Activated T-helper 17 cell treated with anti-CD3 and anti-CD28 coated beads, Interleukin-2, amount 50 U/mL, for 72 hours (primary cell): ENCODE measurements around the gene HYLS1. TPM values are rescaled to one million over a fixed set of nuclear protein-coding genes. Genes with fewer than 3 reads are reported as not detected.
"Not testable (repeated sequence)": the region's sequence is repeated elsewhere in the genome, so short reads cannot be mapped to it uniquely, and the experiment has no call there.

Source experiments
- ATAC-seq: fragments of 150-1000 bp; cut with Tn5 transposase; replicated peaks from 2 replicates; pipeline ENCODE4 v1.10.0; 2021; ENCODE audit warnings: mild to moderate bottlenecking, moderate library complexity
- H3K27ac Mint-ChIP-seq: one replicate; pipeline ENCODE4 v1.8.0; 2022; ENCODE audit warnings: mixed read lengths
- H3K27me3 Mint-ChIP-seq: one replicate; pipeline ENCODE4 v1.8.0; 2022; ENCODE audit warnings: mixed read lengths
- H3K36me3 Mint-ChIP-seq: one replicate; pipeline ENCODE4 v1.8.0; 2022; ENCODE audit warnings: low read depth, mild to moderate bottlenecking, mixed read lengths
- H3K4me1 Mint-ChIP-seq: one replicate; pipeline ENCODE4 v1.8.0; 2022; ENCODE audit warnings: mixed read lengths
- H3K4me3 Mint-ChIP-seq: one replicate; pipeline ENCODE4 v1.8.0; 2022; ENCODE audit warnings: mild to moderate bottlenecking, mixed read lengths
- H3K9me3 Mint-ChIP-seq: one replicate; pipeline ENCODE4 v1.8.0; 2022; ENCODE audit warnings: mixed read lengths
- total RNA-seq, 2 donors: library from RNA; stranded (reverse); gene quantifications; one replicate each; pipeline ENCODE4 v1.2.3, GENCODE V29; 2022

Gene HYLS1, protein sequence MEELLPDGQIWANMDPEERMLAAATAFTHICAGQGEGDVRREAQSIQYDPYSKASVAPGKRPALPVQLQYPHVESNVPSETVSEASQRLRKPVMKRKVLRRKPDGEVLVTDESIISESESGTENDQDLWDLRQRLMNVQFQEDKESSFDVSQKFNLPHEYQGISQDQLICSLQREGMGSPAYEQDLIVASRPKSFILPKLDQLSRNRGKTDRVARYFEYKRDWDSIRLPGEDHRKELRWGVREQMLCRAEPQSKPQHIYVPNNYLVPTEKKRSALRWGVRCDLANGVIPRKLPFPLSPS
- total RNA-seq: 1 to 10 TPM; 7.7 to 9.2 TPM

DNA sequence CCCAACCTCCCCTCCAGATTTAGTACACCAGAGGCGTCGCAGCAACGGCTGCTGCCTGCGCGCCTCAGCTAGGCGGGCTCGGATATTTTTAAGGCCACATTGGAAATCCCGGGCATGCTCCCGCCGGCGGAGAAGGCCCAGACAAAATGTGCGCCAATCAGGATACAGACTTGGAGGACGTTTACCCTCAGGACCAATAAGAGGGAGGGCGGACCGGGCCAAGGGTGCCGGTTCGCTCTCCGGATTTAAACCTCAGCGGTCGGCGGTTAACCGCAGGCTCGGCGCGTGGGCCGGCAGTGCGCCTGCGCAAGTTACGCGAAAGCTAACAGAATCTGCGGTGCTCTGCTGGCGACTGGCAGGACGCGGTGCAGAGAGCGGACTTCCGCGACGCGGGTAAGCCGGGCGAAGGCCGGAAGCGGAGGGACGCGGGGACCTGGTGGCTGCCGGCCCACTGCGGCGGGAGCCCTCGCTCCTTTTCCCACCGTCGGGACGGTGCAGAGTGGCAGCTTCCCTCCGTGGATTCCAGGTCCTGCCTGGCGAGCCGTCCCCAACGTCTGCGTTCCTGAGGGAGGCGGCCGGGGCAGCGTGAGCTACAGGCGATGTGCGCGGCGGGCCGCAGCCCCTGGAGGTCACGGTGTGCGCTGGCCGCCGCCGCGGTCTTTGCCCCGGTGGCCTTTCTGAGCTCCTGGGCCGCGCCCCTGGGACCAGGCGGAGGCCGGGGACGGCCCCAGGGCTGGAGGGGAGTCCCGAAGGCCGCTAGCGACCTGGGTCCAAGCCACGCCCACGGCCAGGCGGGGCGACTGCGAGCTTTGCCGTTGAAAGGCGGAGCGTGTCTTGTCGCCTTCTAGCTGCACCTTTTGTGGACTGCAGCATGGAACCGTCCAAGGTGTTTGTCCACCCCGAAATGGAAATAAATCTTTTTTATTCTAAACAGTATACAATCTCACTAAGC is at the start of gene HYLS1:
Gene HYLS1, plus strand, starts transcription at position 296 of the 952 bp plus-strand sequence. CDS start 11,701 bp downstream, outside the sequence.
- Mint-ChIP-seq H3K36me3 (peaks cover 24% of the 10 kb centered on the region), H3K27ac (peak within 1 kb of the TSS; percentile 98), H3K27me3 (no peaks in the 10 kb centered on the region), H3K4me3 (peak within 1 kb of the TSS; percentile 95), H3K4me1 (peaks cover 12% of the 10 kb centered on the region), H3K9me3 (no peaks in the 10 kb centered on the region)
- peak; percentile 90 for ATAC-seq

DNA sequence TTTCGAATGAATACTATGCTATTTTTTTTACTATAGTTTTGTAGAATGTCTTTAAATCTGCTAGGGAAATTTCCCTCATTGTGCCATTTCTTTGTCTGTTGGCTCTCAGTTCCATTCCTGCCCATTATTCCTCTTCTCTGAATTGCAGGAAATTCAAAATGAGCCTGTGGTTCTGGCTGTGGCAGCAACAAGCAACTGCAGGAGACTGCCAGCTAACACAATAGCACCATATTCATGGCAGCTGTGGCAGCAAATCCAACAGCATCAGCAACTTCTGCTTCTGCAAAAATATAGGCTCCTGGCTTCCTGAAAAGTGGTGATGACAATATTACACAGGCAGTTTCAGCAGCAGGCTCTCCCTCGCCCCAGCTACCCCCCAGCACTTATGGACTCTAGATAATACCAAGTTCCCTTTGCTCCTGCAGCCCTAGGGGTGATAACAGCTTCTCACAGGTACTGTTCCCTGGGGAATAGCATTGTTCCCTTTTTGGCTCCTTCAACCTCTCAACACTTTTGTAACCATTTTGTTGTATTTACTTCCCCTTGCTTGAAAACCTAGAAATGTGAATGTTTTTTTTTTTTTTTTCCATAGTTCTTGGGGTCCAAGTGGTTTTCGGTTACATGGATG is 45.0 kb upstream of the HYLS1 start:
- Mint-ChIP-seq H3K27ac (no peak overlapping the region), H3K4me1 (no peaks in the 10 kb centered on the region), H3K27me3 (peaks cover 5% of the 10 kb centered on the region), H3K36me3 (peaks cover 7% of the 10 kb centered on the region), H3K9me3 (peaks cover 16% of the 10 kb centered on the region), H3K4me3 (no peak overlapping the region)
- no peak for ATAC-seq

DNA sequence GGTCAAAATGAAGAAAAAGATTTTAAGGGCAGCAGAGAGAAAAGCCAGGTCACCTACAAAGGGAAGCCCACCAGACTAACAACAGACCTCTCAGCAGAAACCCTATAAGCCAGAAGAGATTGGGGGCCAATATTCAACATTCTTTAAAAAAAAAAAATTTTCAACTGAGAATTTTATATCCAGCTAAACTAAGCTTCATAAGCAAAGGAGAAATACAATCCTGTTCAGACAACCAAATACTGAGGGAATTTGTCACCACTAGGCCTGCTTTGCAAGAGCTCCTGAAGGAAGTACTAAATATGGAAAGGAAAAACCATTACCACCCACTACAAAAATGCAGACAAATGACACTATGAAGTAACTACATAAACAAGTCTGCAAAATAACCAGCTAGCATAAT is 41.3 kb upstream of the HYLS1 start:
- Mint-ChIP-seq H3K9me3 (peaks cover 16% of the 10 kb centered on the region), H3K27ac (no peak overlapping the region), H3K4me3 (no peak overlapping the region), H3K27me3 (no peaks in the 10 kb centered on the region), H3K4me1 (no peaks in the 10 kb centered on the region), H3K36me3 (peaks cover 7% of the 10 kb centered on the region)
- ATAC-seq: no peak

DNA sequence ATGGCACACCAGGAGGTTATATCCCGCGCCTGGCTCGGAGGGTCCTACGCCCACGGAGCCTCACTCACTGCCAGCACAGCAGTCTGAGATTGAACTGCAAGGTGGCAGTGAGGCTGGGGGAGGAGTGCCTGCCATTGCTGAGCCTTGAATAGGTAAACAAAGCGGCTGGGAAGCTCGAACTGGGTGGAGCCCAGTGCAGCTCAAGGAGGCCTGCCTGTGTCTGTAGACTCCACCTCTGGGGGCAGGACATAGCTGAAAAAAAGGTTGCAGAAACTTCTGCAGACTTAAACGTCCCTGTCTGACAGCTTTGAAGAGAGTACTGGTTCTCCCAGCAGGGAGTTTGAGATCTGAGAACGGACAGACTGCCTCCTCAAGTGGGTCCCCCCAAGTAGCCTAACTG is 29.8 kb upstream of the HYLS1 start:
- not testable (repeated sequence) for H3K27ac Mint-ChIP-seq, ATAC-seq, H3K9me3 Mint-ChIP-seq, H3K36me3 Mint-ChIP-seq, H3K4me3 Mint-ChIP-seq, H3K4me1 Mint-ChIP-seq, H3K27me3 Mint-ChIP-seq

DNA sequence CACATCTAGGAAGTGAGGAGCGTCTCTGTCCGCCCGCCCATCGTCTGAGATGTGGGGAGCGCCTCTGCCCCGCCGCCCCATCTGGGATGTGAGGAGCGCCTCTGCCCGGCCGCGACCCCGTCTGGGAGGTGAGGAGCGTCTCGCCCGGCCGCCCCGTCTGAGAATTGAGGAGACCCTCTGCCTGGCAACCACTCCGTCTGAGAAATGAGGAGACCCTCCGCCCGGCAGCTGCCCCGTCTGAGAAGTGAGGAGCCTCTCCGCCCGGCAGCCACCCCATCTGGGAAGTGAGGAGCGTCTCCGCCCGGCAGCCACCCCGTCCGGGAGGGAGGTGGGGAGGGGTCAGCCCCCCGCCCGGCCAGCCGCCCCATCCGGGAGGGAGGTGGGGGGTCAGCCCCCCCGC is 24.7 kb upstream of the HYLS1 start:
- H3K27ac Mint-ChIP-seq, H3K4me1 Mint-ChIP-seq, H3K4me3 Mint-ChIP-seq, H3K9me3 Mint-ChIP-seq, H3K36me3 Mint-ChIP-seq, H3K27me3 Mint-ChIP-seq, ATAC-seq: not testable (repeated sequence)

DNA sequence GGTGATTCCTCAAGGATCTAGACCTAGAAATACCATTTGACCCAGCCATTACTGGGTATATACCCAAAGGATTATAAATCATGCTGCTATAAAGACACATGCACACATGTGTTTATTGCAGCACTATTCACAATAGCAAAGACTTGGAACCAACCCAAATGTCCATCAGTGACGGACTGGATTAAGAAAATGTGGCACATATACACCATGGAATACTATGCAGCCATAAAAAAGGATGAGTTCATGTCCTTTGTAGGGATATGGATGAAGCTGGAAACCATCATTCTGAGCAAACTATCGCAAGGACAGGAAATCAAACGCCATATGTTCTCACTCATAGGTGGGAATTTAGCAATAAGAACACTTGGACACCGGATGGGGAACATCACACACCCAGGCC is 22.1 kb upstream of the HYLS1 start:
- not testable (repeated sequence) for H3K27ac Mint-ChIP-seq, ATAC-seq, H3K27me3 Mint-ChIP-seq, H3K4me1 Mint-ChIP-seq, H3K9me3 Mint-ChIP-seq, H3K36me3 Mint-ChIP-seq, H3K4me3 Mint-ChIP-seq

DNA sequence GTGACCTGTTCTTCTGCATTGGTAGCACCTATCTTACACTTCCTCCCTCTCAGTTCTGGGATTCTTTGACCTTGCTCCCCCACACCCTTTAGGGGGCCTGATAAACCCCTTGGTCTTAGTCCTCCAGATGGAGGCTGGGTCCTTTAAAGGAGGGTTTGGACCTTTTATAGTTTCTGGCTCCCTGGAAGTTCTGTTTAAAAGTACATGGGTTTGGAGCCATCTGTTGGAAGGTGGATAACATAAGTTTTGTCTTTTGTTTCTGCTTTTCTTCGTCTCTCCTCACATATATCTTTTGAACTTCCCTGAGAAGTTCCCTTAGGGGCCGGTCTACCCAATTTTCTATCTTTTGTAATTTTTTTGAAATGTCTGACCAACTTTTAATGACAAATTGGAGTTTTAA is 17.9 kb upstream of the HYLS1 start:
- H3K27ac Mint-ChIP-seq: no peak overlapping the region
- no peaks in the 10 kb centered on the region for H3K27me3 Mint-ChIP-seq
- no peaks in the 10 kb centered on the region for H3K4me1 Mint-ChIP-seq
- H3K36me3 Mint-ChIP-seq: no peaks in the 10 kb centered on the region
- ATAC-seq: no peak
- no peak overlapping the region for H3K4me3 Mint-ChIP-seq
- no peaks in the 10 kb centered on the region for H3K9me3 Mint-ChIP-seq

DNA sequence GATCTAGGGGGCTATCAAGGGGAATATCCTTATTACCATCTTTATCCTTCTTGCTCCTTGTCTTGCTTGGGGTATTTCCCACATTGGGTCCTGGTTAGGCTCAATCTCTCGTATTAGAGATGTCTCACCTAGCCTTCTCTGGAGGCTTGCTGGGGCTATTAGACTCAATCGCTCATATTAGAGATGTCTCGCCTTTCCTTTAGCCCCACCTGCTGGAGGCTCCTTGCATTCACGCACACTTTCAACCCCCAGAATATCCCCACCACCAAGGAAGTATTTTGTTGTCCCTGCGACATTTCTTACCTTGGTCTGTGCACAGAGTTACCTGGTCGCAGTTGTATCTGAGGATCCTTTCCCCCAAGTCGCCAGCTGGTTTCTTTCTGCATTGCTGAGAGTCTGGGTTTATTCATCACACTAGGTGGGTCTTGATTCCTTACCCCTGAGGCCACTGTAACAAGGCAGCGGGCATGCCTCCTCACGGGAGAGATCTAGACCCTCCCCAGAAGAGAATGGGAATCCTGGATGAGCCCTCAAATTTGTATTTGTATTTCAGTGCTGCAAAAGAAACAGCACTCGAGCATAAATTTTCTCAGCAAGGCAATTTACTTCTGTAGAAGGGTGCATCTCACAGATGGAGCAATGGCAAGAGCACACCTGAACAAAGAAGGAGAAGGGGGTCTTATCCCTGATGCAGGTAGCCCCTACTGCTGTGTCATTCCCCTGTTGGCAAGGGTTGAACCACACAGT is 15.9 kb upstream of the HYLS1 start:
- Mint-ChIP-seq H3K4me3 (no peak overlapping the region), H3K4me1 (no peaks in the 10 kb centered on the region), H3K27ac (no peak overlapping the region), H3K36me3 (no peaks in the 10 kb centered on the region), H3K27me3 (no peaks in the 10 kb centered on the region), H3K9me3 (no peaks in the 10 kb centered on the region)
- ATAC-seq: peak; percentile 42

DNA sequence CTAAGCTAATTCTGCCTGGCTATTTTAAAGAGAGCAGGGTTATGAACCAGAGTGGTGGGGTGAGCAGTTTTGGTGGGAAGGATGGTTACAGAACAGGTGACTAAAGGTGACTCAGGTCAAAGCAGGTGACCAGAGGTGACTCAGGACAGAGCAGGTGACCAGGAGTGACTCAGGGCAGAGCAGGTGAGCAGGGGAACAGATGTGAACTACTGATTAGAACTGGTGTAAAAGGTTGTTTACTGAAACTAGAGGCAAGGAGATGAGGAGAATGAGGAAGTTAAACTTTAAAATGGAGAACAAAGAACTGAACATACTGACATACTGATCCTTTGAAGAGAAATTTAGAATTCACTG is 15.4 kb upstream of the HYLS1 start:
- no peaks in the 10 kb centered on the region for H3K4me1 Mint-ChIP-seq
- no peak overlapping the region for H3K4me3 Mint-ChIP-seq
- no peaks in the 10 kb centered on the region for H3K27me3 Mint-ChIP-seq
- no peak overlapping the region for H3K27ac Mint-ChIP-seq
- no peaks in the 10 kb centered on the region for H3K36me3 Mint-ChIP-seq
- H3K9me3 Mint-ChIP-seq: no peaks in the 10 kb centered on the region
- ATAC-seq: no peak

DNA sequence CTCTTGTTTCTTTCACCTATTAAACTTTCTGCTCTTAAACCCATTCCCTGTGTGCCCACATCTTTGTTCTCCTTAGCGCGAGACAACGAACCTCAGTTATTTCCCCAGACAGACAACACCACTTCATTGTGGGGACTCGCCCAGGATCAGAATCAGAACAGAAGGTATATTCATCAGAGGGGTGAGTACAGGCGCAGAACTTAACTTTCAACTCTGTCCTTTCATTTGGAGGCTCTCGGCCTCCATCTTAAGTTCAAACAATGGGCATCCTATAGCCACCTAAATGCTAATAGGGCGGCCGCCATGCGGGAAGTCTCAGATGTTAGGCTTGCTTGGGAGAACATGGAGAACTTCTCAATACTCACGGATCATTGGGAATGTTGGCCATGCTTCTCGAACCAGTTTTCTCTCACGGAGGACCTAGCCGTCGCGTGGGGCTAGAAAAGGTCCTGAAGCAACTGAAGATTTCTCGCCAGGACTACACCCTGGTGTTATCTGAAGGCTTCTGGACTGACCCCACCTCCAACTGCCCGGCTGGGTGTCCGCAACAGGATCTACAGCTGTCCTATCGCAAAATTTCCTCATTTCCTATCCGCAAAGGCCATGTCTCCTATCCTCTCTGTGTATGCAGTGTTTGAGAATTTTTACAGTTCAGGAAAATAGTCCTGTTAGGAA is 13.4 kb upstream of the HYLS1 start:
- no peak overlapping the region for H3K27ac Mint-ChIP-seq
- H3K9me3 Mint-ChIP-seq: no peaks in the 10 kb centered on the region
- ATAC-seq: no peak
- no peaks in the 10 kb centered on the region for H3K4me1 Mint-ChIP-seq
- no peaks in the 10 kb centered on the region for H3K27me3 Mint-ChIP-seq
- H3K36me3 Mint-ChIP-seq: no peaks in the 10 kb centered on the region
- no peak overlapping the region for H3K4me3 Mint-ChIP-seq

DNA sequence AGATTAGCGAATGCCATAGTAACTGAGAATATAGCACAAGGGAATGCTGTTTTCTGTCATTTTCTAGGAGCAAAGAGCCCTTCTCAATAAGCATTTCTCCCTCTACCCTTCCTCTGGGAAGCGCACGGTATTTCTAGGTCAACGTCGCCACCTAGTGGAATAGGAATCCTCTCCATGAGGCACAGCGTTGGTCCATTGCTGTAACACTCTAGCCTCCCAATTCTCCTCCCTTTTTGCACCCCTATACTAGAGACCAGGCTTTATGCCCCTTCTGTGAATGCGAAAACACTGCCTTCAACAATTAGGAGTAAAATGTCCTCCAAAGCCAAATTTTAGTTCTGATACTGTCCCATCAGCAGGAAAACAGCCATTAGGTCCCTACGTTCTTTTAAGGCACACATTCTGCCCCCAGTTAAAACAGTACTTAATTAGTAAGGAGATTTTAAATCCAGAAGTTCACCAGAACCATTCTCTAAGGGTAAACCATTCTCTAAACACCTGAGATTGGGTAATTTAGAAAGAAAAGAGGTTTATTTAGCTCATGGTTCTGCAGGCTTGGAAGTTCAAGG is 12.8 kb upstream of the HYLS1 start:
- H3K4me1 Mint-ChIP-seq: no peaks in the 10 kb centered on the region
- H3K9me3 Mint-ChIP-seq: no peaks in the 10 kb centered on the region
- H3K27ac Mint-ChIP-seq: no peak overlapping the region
- no peaks in the 10 kb centered on the region for H3K27me3 Mint-ChIP-seq
- H3K36me3 Mint-ChIP-seq: no peaks in the 10 kb centered on the region
- no peak overlapping the region for H3K4me3 Mint-ChIP-seq
- peak; percentile 83 for ATAC-seq

DNA sequence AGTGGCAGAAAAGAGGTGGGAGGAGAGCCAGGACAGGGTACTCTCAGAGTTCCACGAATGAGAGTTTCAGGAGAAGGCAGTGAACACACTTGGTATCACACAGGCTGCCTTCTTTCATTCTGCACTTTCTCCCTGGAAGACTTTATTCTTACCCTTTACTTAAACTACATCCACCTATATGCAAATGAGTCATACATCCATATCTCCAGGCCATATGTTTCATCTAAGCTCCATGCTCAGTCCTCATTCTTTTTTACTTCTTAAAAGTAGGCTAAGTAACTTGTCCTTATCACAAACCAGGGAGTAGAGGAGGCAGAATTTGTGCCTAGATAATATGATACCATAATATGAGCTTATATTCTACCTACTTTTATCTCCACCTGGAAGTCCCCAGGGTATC is 6.2 kb upstream of the HYLS1 start:
- H3K9me3 Mint-ChIP-seq: no peaks in the 10 kb centered on the region
- no peak for ATAC-seq
- H3K36me3 Mint-ChIP-seq: no peaks in the 10 kb centered on the region
- no peaks in the 10 kb centered on the region for H3K27me3 Mint-ChIP-seq
- H3K4me3 Mint-ChIP-seq: no peak overlapping the region
- no peak overlapping the region for H3K27ac Mint-ChIP-seq
- no peaks in the 10 kb centered on the region for H3K4me1 Mint-ChIP-seq

DNA sequence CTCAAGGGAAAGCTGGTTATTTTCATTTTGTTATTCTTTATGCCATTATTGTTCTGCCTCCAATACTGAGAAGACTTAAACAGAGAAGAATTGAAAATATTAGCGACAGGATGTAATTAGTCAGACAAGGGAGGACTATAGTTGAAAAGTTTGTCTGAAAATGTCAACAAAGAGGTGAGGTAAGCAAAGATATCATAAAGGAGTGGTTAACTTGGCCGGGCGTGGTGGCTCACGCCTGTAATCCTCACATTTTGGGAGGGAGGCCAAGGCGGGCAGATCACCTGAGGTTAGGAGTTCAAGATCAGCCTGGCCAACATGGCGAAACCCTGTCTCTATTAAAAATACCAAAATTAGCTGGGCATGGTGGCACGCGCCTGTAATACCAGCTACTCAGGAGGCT is 4.1 kb upstream of the HYLS1 start:
- no peaks in the 10 kb centered on the region for H3K9me3 Mint-ChIP-seq
- H3K27me3 Mint-ChIP-seq: no peaks in the 10 kb centered on the region
- H3K4me1 Mint-ChIP-seq: peaks cover 8% of the 10 kb centered on the region
- no peak for ATAC-seq
- H3K27ac Mint-ChIP-seq: no peak overlapping the region
- no peak overlapping the region for H3K4me3 Mint-ChIP-seq
- H3K36me3 Mint-ChIP-seq: peaks cover 10% of the 10 kb centered on the region

DNA sequence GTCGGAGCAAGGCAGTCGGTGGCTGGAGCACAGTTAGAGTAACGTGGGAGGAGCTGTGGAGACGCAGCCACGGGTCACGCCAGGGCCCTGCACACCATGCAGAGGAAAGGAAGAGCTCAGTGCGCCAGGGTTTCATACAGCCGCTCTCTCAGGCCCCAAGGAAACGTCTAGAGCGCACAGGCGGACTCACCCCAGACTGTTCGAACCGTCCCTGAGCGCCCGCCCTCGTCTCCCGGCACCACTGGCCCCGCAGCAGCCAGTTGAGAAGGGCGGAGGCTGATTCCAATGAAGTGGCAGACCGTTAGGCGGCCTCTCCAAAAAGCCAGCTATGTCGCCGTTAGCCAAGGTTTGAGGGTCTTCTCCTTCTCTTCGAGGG is 483 bp upstream of the HYLS1 start:
- Mint-ChIP-seq H3K9me3 (no peaks in the 10 kb centered on the region), H3K27me3 (no peaks in the 10 kb centered on the region), H3K4me3 (peak overlapping the region; percentile 95), H3K36me3 (peaks cover 18% of the 10 kb centered on the region), H3K4me1 (peaks cover 8% of the 10 kb centered on the region), H3K27ac (peak overlapping the region; percentile 98)
- peak; percentile 47 for ATAC-seq
